Urinary bladder (tissue), 4 donors: ENCODE data around the gene UNC119. TPM values are rescaled to one million over a fixed set of nuclear protein-coding genes. Genes with fewer than 3 reads are reported as not detected.

Experiments
- DNase-seq: peaks from one replicate; pipeline ENCODE4 v3.0.0-alpha.2; 2015; ENCODE audit errors: extremely low spot score
- H3K27ac ChIP-seq: one replicate; pipeline ENCODE4 v1.5.1; 2013; ENCODE audit warnings: low read depth, mild to moderate bottlenecking, moderate library complexity
- H3K36me3 ChIP-seq: one replicate; pipeline ENCODE4 v1.6.1; 2013; ENCODE audit warnings: mild to moderate bottlenecking, moderate library complexity; ENCODE audit not compliant: insufficient read depth
- H3K4me1 ChIP-seq: one replicate; pipeline ENCODE4 v1.6.1; 2013; ENCODE audit warnings: mild to moderate bottlenecking, moderate library complexity; ENCODE audit not compliant: insufficient read depth
- H3K4me3 ChIP-seq: one replicate; pipeline ENCODE4 v1.5.1; 2013; ENCODE audit warnings: low read depth, low read length
- WGBS: extraction: QIAGEN DNeasy Blood & Tissue Kit; methylation state at CpG from one replicate; pipeline ENCODE4 v1.1.7; 2013; 5-methylcytosine and 5-hydroxymethylcytosine counted together
- polyA plus RNA-seq: library from polyadenylated mRNA; stranded (reverse); fragments of 200-250 nt; gene quantifications from one replicate; pipeline ENCODE4 v1.2.3, GENCODE V29; 2013
- total RNA-seq: library from RNA; depleted of rRNA; stranded (reverse); fragments of >200 nt; gene quantifications from one replicate; pipeline ENCODE4 v1.2.3, GENCODE V29; 2014
- donor health status: healthy with polysubstance abuse.
- donor health status: healthy.

UNC119 gene
- total and polyA plus RNA-seq, 2 donors: 15.2 to 24.4 TPM

- WGBS: 80% methylated on average over 4 of the region's 4 CpGs
- DNase-seq: no peak
Measured at GRCh38 chr17:28544402-28545140, 7.9 kb downstream of the UNC119 start.

GRCh38 chr17:28541439-28541838 is 11.0 kb downstream of the UNC119 start:
- Histone ChIP-seq H3K4me3 (no peak overlapping the region), H3K4me1 (no peaks in the 10 kb centered on the region), H3K36me3 (no peaks in the 10 kb centered on the region), H3K27ac (no peak overlapping the region)
- DNase-seq: no peak
- WGBS: 87% methylated on average over 4 of the region's 4 CpGs

More at GRCh38 chr17:28544402-28545140, 7.9 kb downstream of the UNC119 start:
- H3K27ac ChIP-seq: no peak overlapping the region
- no peaks in the 10 kb centered on the region for H3K36me3 ChIP-seq
- H3K4me1 ChIP-seq: no peaks in the 10 kb centered on the region
- no peak overlapping the region for H3K4me3 ChIP-seq

- 84% methylated on average over 4 of the region's 4 CpGs for WGBS
- Histone ChIP-seq H3K27ac (no peak overlapping the region), H3K4me3 (no peak overlapping the region), H3K36me3 (no peaks in the 10 kb centered on the region), H3K4me1 (no peaks in the 10 kb centered on the region)
- no peak for DNase-seq
Measured at GRCh38 chr17:28540231-28540630, 12.2 kb downstream of the UNC119 start.

- no peak for DNase-seq
- H3K4me1 ChIP-seq: no peaks in the 10 kb centered on the region
- 87% methylated on average over 14 of the region's 14 CpGs for WGBS
- H3K4me3 ChIP-seq: no peak overlapping the region
- H3K36me3 ChIP-seq: no peaks in the 10 kb centered on the region
- H3K27ac ChIP-seq: no peak overlapping the region
Measured at GRCh38 chr17:28538296-28538895, 14.0 kb downstream of the UNC119 start.

GRCh38 chr17:28537219-28537610 is 15.2 kb downstream of the UNC119 start:
- Histone ChIP-seq H3K36me3 (no peaks in the 10 kb centered on the region), H3K4me1 (no peaks in the 10 kb centered on the region), H3K4me3 (no peak overlapping the region), H3K27ac (no peak overlapping the region)
- no peak for DNase-seq
- WGBS: 78% methylated on average over 12 of the region's 12 CpGs

GRCh38 chr17:28536532-28537218 is 15.7 kb downstream of the UNC119 start:
- DNase-seq: no peak
- no peak overlapping the region for H3K27ac ChIP-seq
- WGBS: 76% methylated on average over 9 of the region's 9 CpGs
- no peaks in the 10 kb centered on the region for H3K4me1 ChIP-seq
- H3K36me3 ChIP-seq: no peaks in the 10 kb centered on the region
- no peak overlapping the region for H3K4me3 ChIP-seq

- Histone ChIP-seq H3K27ac (no peak overlapping the region), H3K4me1 (no peaks in the 10 kb centered on the region), H3K36me3 (no peaks in the 10 kb centered on the region), H3K4me3 (no peak overlapping the region)
- no peak for DNase-seq
- 80% methylated on average over 11 of the region's 11 CpGs for WGBS
Measured at GRCh38 chr17:28534740-28535375, 17.6 kb downstream of the UNC119 start.

- Histone ChIP-seq H3K27ac (no peak overlapping the region), H3K4me3 (no peak overlapping the region)
- WGBS: 66% methylated on average over 16 of the region's 16 CpGs
Measured at GRCh38 chr17:28533091-28533807, 19.2 kb downstream of the UNC119 start.

GRCh38 chr17:28532050-28532960 is 20.1 kb downstream of the UNC119 start:
- Histone ChIP-seq H3K27ac (peak overlapping the region; percentile 43), H3K4me3 (no peak overlapping the region), H3K36me3 (no peaks in the 10 kb centered on the region), H3K4me1 (no peaks in the 10 kb centered on the region)
- DNase-seq: no peak
- 61% methylated on average over 7 of the region's 7 CpGs for WGBS

More at GRCh38 chr17:28533091-28533807, 19.2 kb downstream of the UNC119 start:
- H3K36me3 ChIP-seq: no peaks in the 10 kb centered on the region
- H3K4me1 ChIP-seq: no peaks in the 10 kb centered on the region
- no peak for DNase-seq

GRCh38 chr17:28530926-28531325 is 21.5 kb downstream of the UNC119 start:
- WGBS: 65% methylated on average over 7 of the region's 7 CpGs

GRCh38 chr17:28530250-28530649 is 22.2 kb downstream of the UNC119 start:
- Histone ChIP-seq H3K4me3 (no peak overlapping the region), H3K4me1 (no peaks in the 10 kb centered on the region), H3K27ac (no peak overlapping the region), H3K36me3 (no peaks in the 10 kb centered on the region)
- WGBS: 84% methylated on average over 4 of the region's 4 CpGs
- no peak for DNase-seq

More at GRCh38 chr17:28530926-28531325, 21.5 kb downstream of the UNC119 start:
- DNase-seq: no peak
- Histone ChIP-seq H3K4me1 (no peaks in the 10 kb centered on the region), H3K4me3 (no peak overlapping the region), H3K27ac (no peak overlapping the region), H3K36me3 (no peaks in the 10 kb centered on the region)

GRCh38 chr17:28529013-28529400 is 23.4 kb downstream of the UNC119 start:
- no peak overlapping the region for H3K4me3 ChIP-seq
- H3K27ac ChIP-seq: no peak overlapping the region
- no peaks in the 10 kb centered on the region for H3K4me1 ChIP-seq
- WGBS: 84% methylated on average over 3 of the region's 3 CpGs
- DNase-seq: no peak
- H3K36me3 ChIP-seq: no peaks in the 10 kb centered on the region
